Astrocyte of the hippocampus (primary cell): Measurements from ENCODE around the gene GCK.

Experiments used
- DNase-seq: peaks from one replicate; pipeline ENCODE4 v3.0.0; 2011; ENCODE audit warnings: low read depth, low spot score

Gene GCK

GRCh38 chr7:44155191-44156185, 33.8 kb downstream of the GCK start:
- no peak for DNase-seq

- peak; percentile 16 for DNase-seq
These were observed 34.5 kb downstream of the GCK start for GRCh38 chr7:44154703-44155102.

GRCh38 chr7:44153948-44154335, 35.3 kb downstream of the GCK start:
- no peak for DNase-seq

GRCh38 chr7:44152971-44153947, 36.0 kb downstream of the GCK start:
- DNase-seq: no peak

GRCh38 chr7:44151956-44152355, 37.3 kb downstream of the GCK start:
- DNase-seq: no peak

GRCh38 chr7:44150966-44151941, 38.0 kb downstream of the GCK start:
- no peak for DNase-seq

GRCh38 chr7:44150466-44150832, 38.8 kb downstream of the GCK start:
- DNase-seq: no peak

- DNase-seq: no peak
These were observed 39.4 kb downstream of the GCK start for GRCh38 chr7:44149571-44150465.

- DNase-seq: no peak
These were observed 40.2 kb downstream of the GCK start for GRCh38 chr7:44148961-44149536.

GRCh38 chr7:44148166-44148565, 41.1 kb downstream of the GCK start:
- no peak for DNase-seq

GRCh38 chr7:44147026-44147991, 41.9 kb downstream of the GCK start:
- DNase-seq: peak; percentile 18

- DNase-seq: peak; percentile 81
These were observed 43.0 kb downstream of the GCK start for GRCh38 chr7:44145969-44146911.

GRCh38 chr7:44145479-44145968, 43.7 kb downstream of the GCK start:
- peak; percentile 51 for DNase-seq

- no peak for DNase-seq
These were observed 44.2 kb downstream of the GCK start for GRCh38 chr7:44144968-44145478.

GRCh38 chr7:44144426-44144967, 44.7 kb downstream of the GCK start:
- no peak for DNase-seq

- DNase-seq: no peak
These were observed 45.5 kb downstream of the GCK start for GRCh38 chr7:44143646-44144250.
